AML-193 (cell line): ENCODE data around the gene STPG2.

Experiments
- DNase-seq, 2 experiments: peaks; one replicate each; lab custom pipeline; 2025; lab: John Stamatoyannopoulos, UW

The STPG2 gene

GRCh38 chr4:98143001-98143899, at the start of gene STPG2:
Gene STPG2 (minus strand): TSS chr4:98143476.
- peak; percentile 90 to 92 for DNase-seq

- DNase-seq: no peak
Measured at GRCh38 chr4:98185279-98185678, 42.0 kb upstream of the STPG2 start.

- DNase-seq: no peak
Measured at GRCh38 chr4:98181809-98182208, 38.5 kb upstream of the STPG2 start.

GRCh38 chr4:98179951-98180350, 36.7 kb upstream of the STPG2 start:
- no peak for DNase-seq

- DNase-seq: no peak
Measured at GRCh38 chr4:98176531-98176930, 33.3 kb upstream of the STPG2 start.

DNA sequence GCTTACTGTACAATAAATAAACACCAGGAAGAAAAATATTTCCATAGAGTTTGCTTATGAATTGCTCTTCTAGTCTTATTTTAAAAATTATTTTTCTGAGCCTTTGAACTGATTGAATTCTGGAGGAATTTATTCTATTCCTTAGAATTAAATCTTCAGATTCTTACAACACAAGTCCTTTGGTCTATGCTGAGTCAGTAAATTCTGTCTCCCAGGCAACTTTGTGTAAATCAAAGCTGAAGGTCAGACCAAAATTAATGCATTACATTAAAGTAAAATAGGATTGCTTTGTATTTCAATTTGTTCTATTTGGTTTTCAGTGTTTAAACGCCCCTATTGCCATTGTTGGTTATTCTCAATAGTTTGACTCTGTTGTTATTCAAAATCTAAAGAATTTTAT, 26.8 kb upstream of the STPG2 start:
- no peak for DNase-seq

DNA sequence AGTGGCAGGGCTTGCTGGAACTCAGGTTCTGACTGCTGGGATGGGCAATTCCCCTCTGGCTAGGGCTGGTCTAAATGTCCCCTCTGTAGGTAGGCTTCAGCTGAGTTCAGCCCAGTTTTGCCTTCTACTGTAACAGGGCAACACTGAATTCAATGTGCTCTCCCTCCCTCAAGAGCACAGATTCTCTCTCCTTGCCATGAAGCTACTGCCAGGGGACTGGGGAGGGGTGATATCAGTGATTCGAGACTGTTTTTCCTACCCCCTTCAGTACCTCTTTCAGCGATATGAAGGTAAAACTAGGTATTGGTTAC, 23.4 kb upstream of the STPG2 start:
- DNase-seq: no peak

- DNase-seq: no peak
Measured at GRCh38 chr4:98166025-98166730, 22.9 kb upstream of the STPG2 start.

GRCh38 chr4:98162696-98163095, 19.4 kb upstream of the STPG2 start:
- DNase-seq: no peak

DNA sequence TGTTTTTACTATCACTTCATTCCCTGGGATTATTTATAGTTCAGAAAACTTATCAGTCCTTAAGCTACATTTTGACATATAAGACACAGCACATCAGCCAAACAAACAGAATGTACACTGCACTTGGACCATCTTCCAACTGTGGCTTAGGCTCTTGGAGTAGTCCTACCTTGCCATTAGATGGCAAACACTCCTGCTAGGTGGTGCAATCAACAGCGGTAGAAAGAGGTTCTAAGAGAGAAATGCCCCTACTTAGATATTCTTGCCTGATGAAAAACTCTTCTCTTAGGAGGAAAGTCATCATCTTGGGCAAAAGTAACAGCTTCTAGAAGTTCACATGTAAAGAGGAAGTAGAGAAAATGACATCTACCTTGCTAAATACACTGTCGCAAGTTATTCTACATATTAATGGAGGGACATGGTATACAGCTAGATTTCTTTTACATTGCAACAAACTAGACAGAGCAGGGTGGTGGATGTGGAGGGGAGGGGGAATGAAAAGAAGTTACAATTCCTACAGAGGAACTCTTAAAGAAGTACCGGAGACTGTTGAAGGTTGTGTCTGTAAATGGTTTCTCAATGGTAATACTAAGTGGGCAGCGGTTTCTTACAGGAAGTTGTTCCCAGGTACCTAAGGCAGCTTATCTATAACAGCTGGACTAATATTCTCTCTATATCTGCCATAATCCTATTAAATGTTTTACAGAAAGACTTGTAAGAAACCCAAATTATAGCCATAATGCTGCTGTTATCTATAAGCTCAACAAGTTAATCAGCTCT, 8.1 kb upstream of the STPG2 start:
- DNase-seq: peak; percentile 74 to 76

DNA sequence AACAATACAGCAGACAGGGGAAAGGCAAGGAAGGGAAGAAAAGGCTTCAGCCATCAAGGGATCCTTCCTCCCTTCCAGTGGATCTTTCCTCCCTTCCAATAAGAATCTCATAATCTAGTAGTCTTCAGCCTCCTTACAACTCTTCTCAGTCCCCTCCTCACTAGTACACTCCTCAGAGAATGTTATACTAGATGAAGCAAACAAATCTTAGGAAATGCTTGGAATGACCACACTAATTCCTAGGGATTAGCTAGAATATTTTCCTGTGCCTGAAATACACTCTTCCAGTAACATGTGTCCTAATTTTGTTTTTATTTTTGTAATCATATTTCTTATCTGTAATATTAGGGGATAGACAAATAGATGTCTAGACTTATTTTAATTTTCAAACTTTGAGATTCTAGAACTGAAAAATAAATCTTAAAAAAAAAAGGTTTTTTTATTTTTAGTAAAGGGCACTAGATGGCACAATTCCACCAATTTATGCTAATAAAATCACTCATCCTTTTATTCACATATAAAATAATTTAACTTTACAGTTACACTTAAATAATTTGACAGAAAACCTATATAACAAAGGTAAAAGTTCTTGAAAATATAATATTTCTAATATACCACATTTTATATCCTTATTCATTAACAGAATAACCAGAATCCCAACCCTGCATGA, 7.0 kb upstream of the STPG2 start:
- peak; percentile 29 to 51 for DNase-seq

DNA sequence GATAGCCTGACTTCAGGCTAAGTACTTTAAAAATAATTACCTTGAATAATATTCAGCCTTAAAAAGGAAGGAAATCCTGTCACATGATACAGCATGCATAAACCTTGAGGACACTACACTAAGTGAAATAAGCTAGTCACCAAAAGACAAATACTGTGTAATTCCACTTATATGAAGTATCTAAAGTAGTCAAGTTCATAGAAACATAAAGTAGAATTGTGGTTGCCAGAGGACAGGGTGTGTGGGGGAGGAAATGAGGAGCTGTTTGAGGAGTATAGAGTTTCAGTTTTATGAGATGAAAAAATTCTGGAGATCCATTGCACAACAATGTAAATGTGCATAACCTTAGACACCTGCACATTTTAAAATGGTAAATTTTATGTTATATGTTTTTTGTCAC, 5.6 kb upstream of the STPG2 start:
- DNase-seq: peak in 1 of 2 experiments; percentile 15

DNA sequence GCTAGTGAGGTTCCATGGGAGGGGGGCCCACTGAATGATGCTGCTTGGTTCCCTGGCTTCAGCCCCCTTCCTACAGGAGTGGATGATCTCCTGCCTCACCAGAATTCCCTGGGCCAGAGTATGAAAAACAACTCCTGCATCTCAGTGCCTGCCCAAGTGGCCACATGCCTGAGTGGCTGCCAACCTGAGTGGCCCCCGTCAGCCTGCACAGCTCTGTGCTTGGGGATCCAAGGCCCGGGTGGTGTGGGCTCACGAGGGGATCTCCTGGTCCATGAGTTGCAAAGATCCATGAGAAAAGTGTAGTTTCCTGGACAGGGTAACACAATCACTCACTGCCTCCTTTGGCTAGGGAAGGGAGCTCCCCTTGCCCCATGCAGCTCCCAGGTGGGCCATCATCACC, 17.1 kb downstream of the STPG2 start:
- DNase-seq: no peak

GRCh38 chr4:98125585-98125984, 17.7 kb downstream of the STPG2 start:
- DNase-seq: no peak

GRCh38 chr4:98117363-98117762, 25.9 kb downstream of the STPG2 start:
- DNase-seq: no peak

- peak in 1 of 2 experiments; percentile 14 for DNase-seq
Measured at GRCh38 chr4:98113012-98113411, 30.3 kb downstream of the STPG2 start.

DNA sequence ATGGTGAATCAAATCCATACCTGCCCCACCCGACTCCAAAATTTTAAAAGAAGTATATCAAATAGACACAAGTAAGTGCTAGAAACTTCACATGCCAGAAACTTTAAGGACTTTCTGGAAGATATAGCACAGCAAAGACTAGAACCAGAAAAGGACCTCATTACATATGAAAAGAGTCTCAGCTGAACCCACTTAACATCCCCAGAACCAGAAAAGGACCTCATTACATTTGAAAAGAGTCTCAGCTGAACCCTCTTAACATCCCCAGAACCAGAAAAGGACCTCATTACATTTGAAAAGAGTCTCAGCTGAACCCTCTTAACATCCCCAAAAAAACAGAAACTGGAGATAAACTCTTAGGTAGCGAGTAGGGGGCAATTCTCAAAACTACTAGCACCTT, 32.3 kb downstream of the STPG2 start:
- no peak for DNase-seq

DNA sequence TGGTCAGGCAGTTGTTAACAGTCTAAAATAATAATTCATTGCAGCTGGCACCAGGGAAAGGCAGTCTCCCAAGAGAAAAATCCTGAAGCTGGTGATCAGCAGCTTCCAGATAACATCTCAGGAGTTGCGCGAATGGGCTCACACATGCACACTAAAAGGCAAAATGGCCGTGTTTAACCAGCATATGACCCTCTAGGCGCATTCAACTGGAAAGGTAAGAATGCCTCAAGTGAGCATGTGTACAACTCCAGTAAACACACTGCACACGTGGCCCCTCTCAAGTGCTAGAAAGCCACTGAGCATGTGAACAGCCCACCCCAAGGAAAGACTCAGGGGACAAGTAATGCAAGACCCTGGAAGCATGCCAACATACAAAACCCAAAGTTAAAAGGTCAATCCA, 33.1 kb downstream of the STPG2 start:
- no peak for DNase-seq

DNA sequence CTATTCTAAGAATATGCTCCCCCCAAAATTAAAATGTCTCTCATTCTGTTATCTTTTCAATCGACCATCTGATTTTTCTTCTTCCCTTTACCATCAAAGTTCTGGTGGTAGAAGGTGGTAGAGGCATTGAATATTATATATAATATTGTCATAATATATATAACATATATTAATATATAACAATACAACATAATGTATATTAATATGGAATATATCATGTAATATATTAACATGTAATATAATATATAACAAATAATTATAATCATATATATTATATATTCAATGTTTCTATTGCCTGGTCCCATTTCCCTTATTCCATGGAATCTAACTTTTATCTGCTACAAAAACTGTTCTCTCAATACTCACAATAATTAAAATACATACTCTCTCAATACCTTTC, 40.6 kb downstream of the STPG2 start:
- DNase-seq: no peak

DNA sequence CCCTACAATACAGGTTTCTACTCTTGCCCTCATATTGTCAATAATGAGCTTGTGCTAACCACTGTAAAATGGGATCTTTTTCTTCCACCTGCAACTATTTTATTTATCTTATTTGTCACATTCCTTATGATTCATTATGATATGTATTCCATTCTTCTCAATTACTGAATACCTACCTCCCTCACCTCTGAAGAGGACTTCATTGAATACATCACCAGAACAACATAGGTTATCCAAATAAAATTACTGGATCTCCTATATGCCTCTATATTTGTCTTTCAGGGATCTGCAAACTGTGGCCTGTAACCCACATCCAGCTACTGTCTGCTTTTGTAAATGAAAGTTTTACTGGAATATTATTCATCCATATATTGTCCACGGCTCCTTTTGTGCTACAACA, 41.3 kb downstream of the STPG2 start:
- DNase-seq: no peak

DNA sequence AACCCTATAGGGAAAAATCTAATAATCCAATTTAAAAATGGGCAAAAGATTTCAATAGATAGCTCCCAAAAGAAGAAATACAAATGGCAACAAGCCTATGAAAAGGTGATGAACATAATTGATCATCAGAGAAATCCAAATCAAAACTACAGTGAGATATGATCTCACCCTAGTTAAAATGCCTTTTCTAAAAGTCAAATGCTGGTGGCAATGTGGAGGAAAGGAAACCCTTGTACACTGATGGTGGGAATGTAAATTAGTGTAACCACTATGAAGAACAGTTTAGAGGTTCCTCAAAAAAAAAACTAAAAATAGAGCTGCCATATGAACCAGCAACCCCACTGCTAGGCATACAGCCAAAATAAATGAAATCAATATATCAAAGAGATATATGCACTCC, 44.5 kb downstream of the STPG2 start:
- DNase-seq: no peak

GRCh38 chr4:98094118-98094517, 49.2 kb downstream of the STPG2 start:
- DNase-seq: no peak
